NB4 (cell line): Measurements from ENCODE around the gene HNF1A.

ENCODE experiments used
- MYC ChIP-seq: IDR thresholded peaks from 2 replicates; pipeline ENCODE4 v1.6.1; 2011; ENCODE audit warnings: low read depth, low read length
- POLR2A ChIP-seq: IDR thresholded peaks from 2 replicates; pipeline ENCODE4 v1.6.1; 2011; ENCODE audit warnings: mild to moderate bottlenecking; ENCODE audit not compliant: insufficient read length; ENCODE audit errors: extremely low read depth
- TF ChIP-seq, protein P1 (sequence below): IDR thresholded peaks from one replicate; pipeline ENCODE4 v1.5.1; 2012; ENCODE audit warnings: low read depth, low read length
- TF ChIP-seq, protein P2 (sequence below): IDR thresholded peaks from 2 replicates; pipeline ENCODE4 v1.6.1; 2011; ENCODE audit warnings: low read depth, low read length

DNA sequence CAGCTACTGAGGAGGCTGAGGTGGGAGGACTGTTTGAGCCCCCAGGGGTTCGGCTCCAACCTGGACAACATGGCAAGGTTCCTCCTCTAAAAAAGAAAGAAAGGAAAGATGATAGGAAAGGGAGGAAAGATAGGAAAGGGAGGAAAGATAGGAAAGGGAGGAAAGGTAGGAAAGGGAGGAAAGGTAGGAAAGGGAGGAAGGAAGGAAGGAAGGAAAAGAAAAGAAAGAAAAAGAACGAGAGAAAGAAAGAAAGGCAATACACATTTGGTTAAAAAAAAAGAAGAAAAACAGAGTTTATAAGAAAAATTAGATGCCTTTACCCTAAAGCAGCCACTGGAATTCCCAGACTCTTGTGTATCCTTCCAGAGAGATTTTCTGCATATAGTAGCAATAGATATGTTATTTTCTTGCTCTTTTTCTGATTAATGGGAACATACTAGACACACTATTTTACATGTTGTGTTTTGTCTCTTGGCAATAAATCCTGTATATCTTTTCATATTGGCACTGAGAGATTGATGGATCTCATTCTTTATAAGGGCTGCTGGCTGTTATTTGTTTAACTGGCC, 12.2 kb downstream of the HNF1A start:
- TF ChIP-seq, protein P1, sequence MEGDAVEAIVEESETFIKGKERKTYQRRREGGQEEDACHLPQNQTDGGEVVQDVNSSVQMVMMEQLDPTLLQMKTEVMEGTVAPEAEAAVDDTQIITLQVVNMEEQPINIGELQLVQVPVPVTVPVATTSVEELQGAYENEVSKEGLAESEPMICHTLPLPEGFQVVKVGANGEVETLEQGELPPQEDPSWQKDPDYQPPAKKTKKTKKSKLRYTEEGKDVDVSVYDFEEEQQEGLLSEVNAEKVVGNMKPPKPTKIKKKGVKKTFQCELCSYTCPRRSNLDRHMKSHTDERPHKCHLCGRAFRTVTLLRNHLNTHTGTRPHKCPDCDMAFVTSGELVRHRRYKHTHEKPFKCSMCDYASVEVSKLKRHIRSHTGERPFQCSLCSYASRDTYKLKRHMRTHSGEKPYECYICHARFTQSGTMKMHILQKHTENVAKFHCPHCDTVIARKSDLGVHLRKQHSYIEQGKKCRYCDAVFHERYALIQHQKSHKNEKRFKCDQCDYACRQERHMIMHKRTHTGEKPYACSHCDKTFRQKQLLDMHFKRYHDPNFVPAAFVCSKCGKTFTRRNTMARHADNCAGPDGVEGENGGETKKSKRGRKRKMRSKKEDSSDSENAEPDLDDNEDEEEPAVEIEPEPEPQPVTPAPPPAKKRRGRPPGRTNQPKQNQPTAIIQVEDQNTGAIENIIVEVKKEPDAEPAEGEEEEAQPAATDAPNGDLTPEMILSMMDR, result no peak
- TF ChIP-seq MYC (no peak), POLR2A (no peak)
- TF ChIP-seq, protein P2, sequence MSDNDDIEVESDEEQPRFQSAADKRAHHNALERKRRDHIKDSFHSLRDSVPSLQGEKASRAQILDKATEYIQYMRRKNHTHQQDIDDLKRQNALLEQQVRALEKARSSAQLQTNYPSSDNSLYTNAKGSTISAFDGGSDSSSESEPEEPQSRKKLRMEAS, result no peak
